GM21619 (cell line): ENCODE results near the gene PAFAH1B1.
"Not testable (repeated sequence)": the region's sequence is repeated elsewhere in the genome, so short reads cannot be mapped to it uniquely, and the experiment has no call there.

Experiments used
- ATAC-seq: cut with Tn5 transposase; IDR thresholded peaks from one replicate; pipeline ENCODE4 v1.9.1; 2021; ENCODE audit not compliant: unreplicated experiment

The PAFAH1B1 gene

GRCh38 chr17:2634361-2634960 lies 41.0 kb downstream of the PAFAH1B1 start:
- no peak for ATAC-seq

GRCh38 chr17:2635241-2635640 lies 41.8 kb downstream of the PAFAH1B1 start:
- no peak for ATAC-seq

- no peak for ATAC-seq
Observed at GRCh38 chr17:2635675-2636074, 42.2 kb downstream of the PAFAH1B1 start.

DNA sequence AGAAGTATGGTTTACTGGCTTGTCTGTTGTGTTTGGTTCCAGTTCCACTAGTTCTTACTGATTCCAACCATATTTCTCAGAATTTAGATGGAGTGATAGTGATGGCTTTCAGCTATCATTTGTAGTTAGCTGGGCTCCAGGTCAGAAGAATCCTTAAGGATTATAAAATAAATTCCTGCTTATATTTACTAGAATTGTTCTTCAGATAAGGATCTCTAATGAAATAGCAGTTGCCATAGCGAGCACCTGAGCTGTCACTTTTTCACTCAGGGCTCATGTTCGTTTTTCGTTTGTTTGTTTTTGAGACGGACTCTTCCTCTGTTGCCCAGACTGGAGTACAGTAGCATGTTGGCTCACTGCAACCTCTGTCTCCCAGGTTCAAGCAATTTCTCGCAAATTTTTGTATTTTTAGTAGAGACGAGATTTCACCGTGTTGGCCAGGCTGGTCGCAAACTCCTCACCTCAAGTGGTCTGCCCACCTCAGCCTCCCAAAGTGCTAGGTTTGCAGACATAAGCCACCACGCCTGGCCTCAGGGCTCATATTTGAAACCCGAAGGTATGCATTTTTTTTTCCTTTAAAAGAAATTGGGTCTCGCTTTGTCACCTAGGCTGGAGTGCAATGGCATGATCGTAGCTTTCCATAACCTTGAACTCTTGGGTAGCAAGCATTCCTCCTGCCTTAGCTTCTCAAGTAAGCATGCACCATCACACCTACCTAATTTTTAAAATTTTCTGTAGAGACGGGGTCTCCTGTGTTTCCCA lies 42.9 kb downstream of the PAFAH1B1 start:
- no peak for ATAC-seq

DNA sequence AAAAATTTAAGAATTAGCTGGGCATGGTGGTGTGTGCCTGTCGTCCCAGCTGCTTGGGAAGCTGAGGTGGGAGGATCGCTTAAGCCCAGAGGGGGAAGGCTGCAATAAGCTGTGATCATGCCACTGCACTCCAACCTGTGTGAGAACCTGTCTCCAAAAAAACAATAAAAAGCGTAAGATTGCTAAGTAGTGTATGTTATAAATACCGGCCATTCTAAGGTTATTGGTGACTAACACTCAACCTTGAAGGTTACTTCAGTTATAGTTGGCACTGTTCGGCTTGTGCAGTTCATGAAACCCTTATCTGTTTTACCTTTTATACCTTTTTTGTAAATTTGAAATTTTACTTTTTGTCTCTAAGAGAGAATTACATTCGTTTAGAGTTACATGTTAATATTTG lies 44.0 kb downstream of the PAFAH1B1 start:
- ATAC-seq: no peak

GRCh38 chr17:2644971-2645370 lies 51.5 kb downstream of the PAFAH1B1 start:
- no peak for ATAC-seq

GRCh38 chr17:2647957-2648356 lies 54.5 kb downstream of the PAFAH1B1 start:
- no peak for ATAC-seq

DNA sequence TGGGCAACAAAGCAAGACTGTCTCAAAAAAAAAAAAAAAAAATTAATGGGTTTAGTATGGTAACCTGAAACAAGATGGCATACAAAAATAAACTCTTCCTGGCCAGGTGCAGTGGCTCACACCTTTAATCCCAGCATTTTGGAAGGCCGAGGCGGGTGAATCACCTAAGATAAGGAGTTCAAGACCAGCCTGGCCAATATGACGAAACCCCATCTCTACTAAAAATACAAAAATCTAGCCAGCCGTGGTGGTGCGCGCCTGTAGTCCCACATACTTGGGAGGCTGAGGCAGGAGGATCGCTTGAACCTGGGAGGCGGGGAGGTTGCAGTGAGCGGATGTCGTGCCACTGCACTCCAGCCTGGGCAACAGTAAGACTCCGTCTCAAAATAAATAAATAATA lies 55.7 kb downstream of the PAFAH1B1 start:
- no peak for ATAC-seq

GRCh38 chr17:2652911-2653310 lies 59.5 kb downstream of the PAFAH1B1 start:
- ATAC-seq: not testable (repeated sequence)

- no peak for ATAC-seq
Observed at GRCh38 chr17:2655546-2655945, 62.1 kb downstream of the PAFAH1B1 start.

GRCh38 chr17:2656283-2656682 lies 62.8 kb downstream of the PAFAH1B1 start:
- no peak for ATAC-seq

GRCh38 chr17:2659337-2659736 lies 65.9 kb downstream of the PAFAH1B1 start:
- not testable (repeated sequence) for ATAC-seq

GRCh38 chr17:2660410-2660809 lies 67.0 kb downstream of the PAFAH1B1 start:
- not testable (repeated sequence) for ATAC-seq

GRCh38 chr17:2672026-2672425 lies 78.6 kb downstream of the PAFAH1B1 start:
- no peak for ATAC-seq

- not testable (repeated sequence) for ATAC-seq
Observed at GRCh38 chr17:2679247-2679646, 85.8 kb downstream of the PAFAH1B1 start.

DNA sequence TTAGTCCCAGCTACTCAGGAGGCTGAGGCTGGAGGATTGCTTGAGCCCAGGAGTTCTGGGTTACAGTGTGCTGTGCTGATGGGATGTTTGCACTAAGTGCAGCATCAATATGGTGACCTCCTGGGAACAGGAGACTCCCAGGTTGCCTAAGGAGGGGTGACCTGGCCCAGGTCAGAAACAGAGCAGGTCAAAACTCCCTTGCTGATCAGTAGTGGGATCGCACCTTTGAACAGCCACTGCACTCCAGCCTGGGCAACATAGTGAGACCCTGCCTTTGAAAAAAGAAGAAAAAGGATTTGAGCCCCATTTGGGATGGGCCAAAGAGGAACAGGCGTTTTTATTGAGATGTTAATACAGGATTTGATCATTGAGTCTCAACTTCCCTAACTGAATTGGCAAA lies 87.5 kb downstream of the PAFAH1B1 start:
- no peak for ATAC-seq

GRCh38 chr17:2681650-2682049 lies 88.2 kb downstream of the PAFAH1B1 start:
- ATAC-seq: no peak

GRCh38 chr17:2682176-2682938 lies 88.9 kb downstream of the PAFAH1B1 start:
- no peak for ATAC-seq

DNA sequence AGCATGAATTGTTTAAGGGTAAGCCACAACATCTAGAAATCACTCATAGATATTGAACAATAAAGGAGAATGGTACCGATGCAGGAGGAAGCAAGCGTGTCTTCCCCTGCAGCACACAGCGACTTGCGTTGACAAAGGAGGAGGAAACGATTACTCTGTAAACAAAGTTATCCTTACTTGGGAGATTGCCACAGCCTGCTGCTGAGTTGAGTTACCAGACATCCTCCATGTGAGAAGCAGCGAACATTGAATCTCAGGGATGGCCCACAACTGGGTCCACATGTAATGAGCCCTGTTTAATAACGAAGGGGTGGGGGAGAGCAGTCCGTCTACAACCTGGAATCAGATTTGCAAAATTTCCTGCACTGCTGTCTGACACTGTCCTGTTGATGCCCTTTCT lies 90.5 kb downstream of the PAFAH1B1 start:
- ATAC-seq: no peak

GRCh38 chr17:2684549-2684948 lies 91.1 kb downstream of the PAFAH1B1 start:
- ATAC-seq: no peak

DNA sequence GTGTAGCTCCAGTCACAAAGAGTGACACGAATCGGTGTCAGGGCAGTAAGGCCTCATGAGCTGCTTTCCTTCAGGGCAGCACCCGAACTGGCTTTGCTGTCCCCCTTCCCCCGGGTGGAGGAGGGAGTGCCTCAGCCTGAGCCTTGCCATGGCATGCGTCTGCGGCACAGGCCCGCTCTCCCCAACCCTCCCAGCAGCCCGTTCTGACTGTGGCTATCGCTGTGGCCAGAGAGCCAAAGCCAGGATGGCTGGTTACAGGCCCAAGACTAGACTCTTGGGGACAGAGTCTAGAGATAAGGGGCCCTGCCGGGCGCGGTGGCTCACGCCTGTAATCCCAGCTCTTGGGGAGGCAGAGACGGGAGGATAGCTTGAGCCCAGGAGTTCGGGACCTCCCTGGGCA lies 92.2 kb downstream of the PAFAH1B1 start:
- ATAC-seq: no peak

DNA sequence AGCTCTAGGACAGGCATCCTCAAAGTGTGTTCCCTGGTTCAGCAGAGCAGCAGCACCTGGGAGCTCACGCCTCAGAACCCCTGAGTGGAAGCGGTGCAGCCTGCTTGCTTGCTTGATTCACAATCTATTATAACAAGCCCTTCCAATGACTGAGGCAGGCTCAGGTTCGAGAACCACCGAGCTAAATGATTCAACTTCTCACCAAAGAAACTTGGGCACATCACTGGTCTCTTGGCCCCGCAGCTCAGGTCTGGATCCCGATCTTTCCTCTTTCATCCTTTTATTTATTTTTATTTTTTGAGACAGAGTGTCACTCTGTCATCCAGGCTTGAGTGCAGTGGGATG lies 93.6 kb downstream of the PAFAH1B1 start:
- no peak for ATAC-seq
